Measurements from ENCODE around the gene GSE1.

GRCh38 chr16:85670840-85671239 lies 57.7 kb downstream of the GSE1 start:
- TF ChIP-seq, protein P1, sequence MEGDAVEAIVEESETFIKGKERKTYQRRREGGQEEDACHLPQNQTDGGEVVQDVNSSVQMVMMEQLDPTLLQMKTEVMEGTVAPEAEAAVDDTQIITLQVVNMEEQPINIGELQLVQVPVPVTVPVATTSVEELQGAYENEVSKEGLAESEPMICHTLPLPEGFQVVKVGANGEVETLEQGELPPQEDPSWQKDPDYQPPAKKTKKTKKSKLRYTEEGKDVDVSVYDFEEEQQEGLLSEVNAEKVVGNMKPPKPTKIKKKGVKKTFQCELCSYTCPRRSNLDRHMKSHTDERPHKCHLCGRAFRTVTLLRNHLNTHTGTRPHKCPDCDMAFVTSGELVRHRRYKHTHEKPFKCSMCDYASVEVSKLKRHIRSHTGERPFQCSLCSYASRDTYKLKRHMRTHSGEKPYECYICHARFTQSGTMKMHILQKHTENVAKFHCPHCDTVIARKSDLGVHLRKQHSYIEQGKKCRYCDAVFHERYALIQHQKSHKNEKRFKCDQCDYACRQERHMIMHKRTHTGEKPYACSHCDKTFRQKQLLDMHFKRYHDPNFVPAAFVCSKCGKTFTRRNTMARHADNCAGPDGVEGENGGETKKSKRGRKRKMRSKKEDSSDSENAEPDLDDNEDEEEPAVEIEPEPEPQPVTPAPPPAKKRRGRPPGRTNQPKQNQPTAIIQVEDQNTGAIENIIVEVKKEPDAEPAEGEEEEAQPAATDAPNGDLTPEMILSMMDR (IDR thresholded peaks at IDR 0.05) = no peak
- TF ChIP-seq POLR2A (IDR thresholded peaks at IDR 0.05) = no peak

Measured in testis (tissue), 2 donors.